HG03342 (cell line): ENCODE measurements around the gene ZNF484.

Experiments
- ATAC-seq: cut with Tn5 transposase; IDR thresholded peaks from one replicate; pipeline ENCODE4 v1.9.1; 2021; ENCODE audit warnings: mild to moderate bottlenecking, moderate library complexity; ENCODE audit not compliant: unreplicated experiment

ZNF484 gene

DNA sequence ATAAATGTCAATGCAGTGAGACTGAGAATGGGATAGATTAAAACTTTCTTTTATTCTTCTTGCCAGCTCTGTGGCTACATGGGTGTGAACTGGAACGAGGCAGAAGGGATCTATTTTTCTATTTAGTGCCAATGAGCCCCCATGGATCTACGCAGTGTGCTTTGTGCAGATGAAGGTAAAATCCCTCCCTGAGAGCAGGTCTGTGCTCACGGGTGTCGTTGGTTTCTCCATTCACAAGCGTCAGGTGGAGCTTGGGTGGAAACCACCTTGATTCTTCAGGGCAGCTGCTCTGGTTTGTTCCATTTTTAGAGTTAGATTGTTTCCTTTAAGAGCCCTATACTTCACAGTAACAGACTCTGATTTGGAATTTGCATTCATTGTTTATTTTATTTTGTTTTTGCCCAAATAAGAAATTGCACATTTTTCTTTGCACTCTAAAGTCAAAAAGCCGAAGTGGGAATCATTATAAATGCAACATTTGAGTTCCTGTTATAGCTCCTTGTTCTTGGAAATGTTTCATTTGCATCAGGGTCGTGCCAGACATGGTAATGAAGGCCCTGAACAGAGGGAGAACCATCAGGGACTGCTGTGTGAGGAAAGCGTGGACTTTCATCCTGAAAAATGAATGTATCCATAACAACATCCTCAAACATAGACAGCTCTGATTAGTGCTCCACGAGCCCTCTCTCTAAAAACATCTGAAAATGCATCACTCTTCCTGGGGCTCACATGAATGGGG is 82.1 kb downstream of the ZNF484 start:
- no peak for ATAC-seq
